22Rv1 (cell line): ENCODE results near the gene GRAMD1B.

ENCODE experiments used
- H3K27ac ChIP-seq: fragments of 450-650 bp; 2 replicates; pipeline ENCODE4 v1.5.1; 2017
- ZFX ChIP-seq: fragments of 450-650 bp; IDR thresholded peaks from 2 replicates; pipeline ENCODE4 v1.6.1; 2017; ENCODE audit warnings: antibody characterized with exemption, borderline replicate concordance
- TF ChIP-seq, protein P1 (sequence below): fragments of 450-650 bp; IDR thresholded peaks from 2 replicates; pipeline ENCODE4 v1.5.1; 2017; ENCODE audit warnings: mild to moderate bottlenecking

GRAMD1B gene

DNA sequence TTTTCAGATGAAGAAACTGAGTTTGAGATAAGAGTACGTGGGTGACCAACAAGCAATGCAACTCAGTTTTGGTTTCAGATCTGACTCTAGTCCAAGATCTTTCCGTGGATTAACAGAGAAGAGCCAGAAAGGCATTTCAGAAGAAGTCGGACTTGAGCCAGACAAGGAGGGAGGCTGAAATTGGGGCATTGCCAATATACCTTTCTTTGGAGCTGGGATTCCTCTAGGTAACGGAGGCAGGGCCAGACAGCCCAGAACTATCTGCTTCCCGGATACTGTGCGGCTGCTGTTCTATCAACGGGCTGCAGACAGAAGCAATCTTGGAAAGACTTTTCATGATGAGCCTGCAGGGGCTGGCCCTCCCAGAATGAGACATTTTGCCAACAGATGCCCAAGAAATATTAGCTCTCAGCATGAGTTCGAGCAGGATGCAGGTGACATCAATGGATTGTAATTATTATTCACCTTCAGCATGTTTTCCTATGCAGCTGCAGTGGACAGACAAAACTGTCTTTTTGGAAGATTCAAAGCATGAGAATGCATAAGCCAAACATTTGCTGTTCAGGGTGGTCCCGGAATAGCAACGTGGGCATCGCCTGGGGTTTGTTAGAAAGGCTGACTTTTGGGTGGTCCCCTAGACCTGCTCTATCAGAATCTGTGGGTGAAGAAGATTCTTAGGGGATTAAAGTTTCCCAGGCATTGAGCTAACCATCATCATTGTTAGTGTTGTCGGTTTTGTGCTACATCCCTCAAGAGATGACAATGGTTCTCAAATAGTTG lies 128.7 kb downstream of the GRAMD1B start:
- no peak overlapping the region for H3K27ac ChIP-seq

GRCh38 chr11:123559523-123559955 lies 129.5 kb downstream of the GRAMD1B start:
- TF ChIP-seq ZFX, result no peak
- TF ChIP-seq, protein P1, sequence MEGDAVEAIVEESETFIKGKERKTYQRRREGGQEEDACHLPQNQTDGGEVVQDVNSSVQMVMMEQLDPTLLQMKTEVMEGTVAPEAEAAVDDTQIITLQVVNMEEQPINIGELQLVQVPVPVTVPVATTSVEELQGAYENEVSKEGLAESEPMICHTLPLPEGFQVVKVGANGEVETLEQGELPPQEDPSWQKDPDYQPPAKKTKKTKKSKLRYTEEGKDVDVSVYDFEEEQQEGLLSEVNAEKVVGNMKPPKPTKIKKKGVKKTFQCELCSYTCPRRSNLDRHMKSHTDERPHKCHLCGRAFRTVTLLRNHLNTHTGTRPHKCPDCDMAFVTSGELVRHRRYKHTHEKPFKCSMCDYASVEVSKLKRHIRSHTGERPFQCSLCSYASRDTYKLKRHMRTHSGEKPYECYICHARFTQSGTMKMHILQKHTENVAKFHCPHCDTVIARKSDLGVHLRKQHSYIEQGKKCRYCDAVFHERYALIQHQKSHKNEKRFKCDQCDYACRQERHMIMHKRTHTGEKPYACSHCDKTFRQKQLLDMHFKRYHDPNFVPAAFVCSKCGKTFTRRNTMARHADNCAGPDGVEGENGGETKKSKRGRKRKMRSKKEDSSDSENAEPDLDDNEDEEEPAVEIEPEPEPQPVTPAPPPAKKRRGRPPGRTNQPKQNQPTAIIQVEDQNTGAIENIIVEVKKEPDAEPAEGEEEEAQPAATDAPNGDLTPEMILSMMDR, result no peak
- no peak overlapping the region for H3K27ac ChIP-seq

More for the DNA sequence above, 128.7 kb downstream of the GRAMD1B start:
- no peak for TF ChIP-seq ZFX
- TF ChIP-seq, protein P1, result no peak

- no peak overlapping the region for H3K27ac ChIP-seq
Measured at GRCh38 chr11:123560006-123560405, 129.9 kb downstream of the GRAMD1B start.

GRCh38 chr11:123561431-123561800 lies 131.3 kb downstream of the GRAMD1B start:
- H3K27ac ChIP-seq, result no peak overlapping the region
- TF ChIP-seq, protein P1, result no peak; the same call in 1 of the 2 replicates
- TF ChIP-seq ZFX, result no peak

More at GRCh38 chr11:123560006-123560405, 129.9 kb downstream of the GRAMD1B start:
- TF ChIP-seq ZFX, result no peak
- TF ChIP-seq, protein P1, result no peak

DNA sequence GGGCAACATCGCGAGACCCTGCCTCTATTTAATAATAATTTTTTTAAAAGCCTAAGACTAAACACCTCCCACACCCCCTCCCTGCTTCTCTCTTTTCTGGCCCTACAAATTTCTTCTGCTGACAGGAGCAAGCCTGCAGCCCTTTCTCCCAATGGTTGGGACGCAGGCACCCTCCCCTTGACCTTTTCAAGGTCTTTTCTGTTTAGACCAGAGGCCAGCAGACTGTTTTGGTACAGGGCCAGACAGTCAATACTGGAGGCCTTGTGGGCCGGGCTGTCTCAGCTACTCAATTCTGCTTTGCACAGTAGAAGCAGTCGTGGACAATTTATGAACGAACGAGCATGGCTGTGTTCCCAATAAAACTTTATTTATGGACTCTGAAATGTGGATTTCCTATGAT lies 132.1 kb downstream of the GRAMD1B start:
- no peak overlapping the region for H3K27ac ChIP-seq
- TF ChIP-seq ZFX, result no peak
- TF ChIP-seq, protein P1, result no peak

DNA sequence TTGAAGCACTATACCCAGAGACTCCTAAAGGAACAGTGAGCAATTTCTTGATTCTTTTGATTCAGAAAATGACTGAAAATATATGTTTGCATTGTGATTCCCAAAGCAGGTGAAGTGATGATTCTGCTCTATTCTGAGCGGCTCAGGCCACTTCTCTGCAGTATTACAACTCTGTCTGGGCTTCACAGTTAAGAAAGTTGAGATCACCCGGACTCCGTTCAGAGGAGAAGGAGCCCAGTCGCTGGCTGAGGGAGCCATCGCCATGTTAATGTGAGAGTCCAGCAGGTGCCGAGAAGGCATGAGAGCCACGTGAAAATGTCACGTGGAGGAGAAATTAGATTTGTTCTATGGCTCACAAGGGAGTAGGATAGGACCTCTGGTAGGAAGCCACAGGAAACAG lies 132.8 kb downstream of the GRAMD1B start:
- H3K27ac ChIP-seq, result no peak overlapping the region
- TF ChIP-seq, protein P1, result no peak
- no peak for TF ChIP-seq ZFX

DNA sequence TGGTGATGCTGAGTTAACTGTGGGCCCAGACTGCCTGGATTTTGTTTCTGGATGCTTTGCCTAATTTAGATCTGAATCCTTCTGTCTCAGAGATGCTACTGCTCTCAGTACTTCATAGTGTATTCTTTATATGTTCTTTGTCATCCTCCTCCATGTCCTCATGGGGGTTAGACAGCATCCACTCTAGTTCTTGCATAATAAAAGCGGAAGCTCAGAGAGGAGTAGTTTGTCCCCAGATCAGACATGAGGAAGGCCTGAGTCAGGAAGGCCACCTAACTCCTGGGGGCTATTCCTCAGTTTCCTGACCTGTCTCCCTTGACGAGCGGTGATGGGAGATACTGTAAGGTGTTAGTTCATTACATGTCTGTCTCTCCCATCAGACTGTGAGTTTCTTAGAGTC lies 134.2 kb downstream of the GRAMD1B start:
- no peak overlapping the region for H3K27ac ChIP-seq

More for the DNA sequence above, 134.2 kb downstream of the GRAMD1B start:
- TF ChIP-seq, protein P1, result no peak
- TF ChIP-seq ZFX, result no peak
